ENCODE data around the gene NSL1.

- TF ChIP-seq, protein P1, sequence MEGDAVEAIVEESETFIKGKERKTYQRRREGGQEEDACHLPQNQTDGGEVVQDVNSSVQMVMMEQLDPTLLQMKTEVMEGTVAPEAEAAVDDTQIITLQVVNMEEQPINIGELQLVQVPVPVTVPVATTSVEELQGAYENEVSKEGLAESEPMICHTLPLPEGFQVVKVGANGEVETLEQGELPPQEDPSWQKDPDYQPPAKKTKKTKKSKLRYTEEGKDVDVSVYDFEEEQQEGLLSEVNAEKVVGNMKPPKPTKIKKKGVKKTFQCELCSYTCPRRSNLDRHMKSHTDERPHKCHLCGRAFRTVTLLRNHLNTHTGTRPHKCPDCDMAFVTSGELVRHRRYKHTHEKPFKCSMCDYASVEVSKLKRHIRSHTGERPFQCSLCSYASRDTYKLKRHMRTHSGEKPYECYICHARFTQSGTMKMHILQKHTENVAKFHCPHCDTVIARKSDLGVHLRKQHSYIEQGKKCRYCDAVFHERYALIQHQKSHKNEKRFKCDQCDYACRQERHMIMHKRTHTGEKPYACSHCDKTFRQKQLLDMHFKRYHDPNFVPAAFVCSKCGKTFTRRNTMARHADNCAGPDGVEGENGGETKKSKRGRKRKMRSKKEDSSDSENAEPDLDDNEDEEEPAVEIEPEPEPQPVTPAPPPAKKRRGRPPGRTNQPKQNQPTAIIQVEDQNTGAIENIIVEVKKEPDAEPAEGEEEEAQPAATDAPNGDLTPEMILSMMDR (IDR thresholded peaks at IDR 0.05) = peak in 3 of 4 experiments; percentile 21 to 48 (median 48)
- TF ChIP-seq POLR2AphosphoS5 (IDR thresholded peaks at IDR 0.05) (no peak), POLR2A (IDR thresholded peaks at IDR 0.05) (no peak), EP300 (IDR thresholded peaks at IDR 0.05) (no peak)
Observed at GRCh38 chr1:212814537-212815334, 23.2 kb upstream of the NSL1 start.
